ENCODE results near the gene PROP1.

GRCh38 chr5:177987326-177987725 lies 8.7 kb downstream of the PROP1 start:
- TF ChIP-seq ZNF501 (tag by site-specific recombination; IDR thresholded peaks at IDR 0.05): no peak
- TF ChIP-seq KLF16 (tag by site-specific recombination; IDR thresholded peaks at IDR 0.05): no peak
- TF ChIP-seq ZBTB17 (tag by site-specific recombination; IDR thresholded peaks at IDR 0.05): no peak
